Immature natural killer cell (primary cell): ENCODE measurements around the gene CHRDL2. TPM values are rescaled to one million over a fixed set of nuclear protein-coding genes. Genes with fewer than 3 reads are reported as not detected.
A peak's percentile ranks its signal among the peaks of the same experiment; 100 is the strongest.
"Not testable (repeated sequence)": the region's sequence is repeated elsewhere in the genome, so short reads cannot be mapped to it uniquely, and the experiment has no call there.

Source experiments
- DNase-seq, 3 donors: peaks; one replicate each; pipeline ENCODE4 v3.0.0; 2022; ENCODE audit warnings: mixed read lengths in 1 of 3
- H3K27ac Mint-ChIP-seq, 6 donors: one replicate each; pipeline ENCODE4 v1.8.0; 2020; ENCODE audit warnings: mixed read lengths in 6 of 6, mild to moderate bottlenecking in 5 of 6, inconsistent platforms in 4 of 6, moderate library complexity in 3 of 6
- H3K27me3 Mint-ChIP-seq, 3 donors: one replicate each; pipeline ENCODE4 v1.8.0; 2020 to 2021; ENCODE audit warnings: low read depth in 3 of 3, mild to moderate bottlenecking in 3 of 3, mixed read lengths in 3 of 3, moderate library complexity in 3 of 3, inconsistent platforms in 1 of 3
- H3K36me3 Mint-ChIP-seq, 3 donors: one replicate each; pipeline ENCODE4 v1.8.0; 2020; ENCODE audit warnings: mixed read lengths in 3 of 3, inconsistent platforms in 2 of 3, mild to moderate bottlenecking in 2 of 3
- H3K4me1 Mint-ChIP-seq, 2 donors: one replicate each; pipeline ENCODE4 v1.8.0; 2020; ENCODE audit warnings: inconsistent platforms in 2 of 2, mild to moderate bottlenecking in 2 of 2, mixed read lengths in 2 of 2, moderate library complexity in 1 of 2
- H3K4me3 Mint-ChIP-seq, 5 donors: one replicate each; pipeline ENCODE4 v1.8.0; 2020; ENCODE audit warnings: mild to moderate bottlenecking in 5 of 5, mixed read lengths in 5 of 5, inconsistent platforms in 3 of 5, moderate library complexity in 3 of 5
- H3K9me3 Mint-ChIP-seq, 6 donors: one replicate each; pipeline ENCODE4 v1.8.0; 2020; ENCODE audit warnings: mild to moderate bottlenecking in 6 of 6, mixed read lengths in 6 of 6, inconsistent platforms in 4 of 6, moderate library complexity in 3 of 6
- polyA plus RNA-seq, 3 donors: library from polyadenylated mRNA; unstranded; fragments of 300-500 nt; fragmentation: Illumina TruSeq; gene quantifications; one replicate each; pipeline ENCODE4 v1.2.3, GENCODE V29; 2021

CHRDL2 gene
- polyA plus RNA-seq, 3 donors from 2014 or later, result not detected

GRCh38 chr11:74766905-74767304, 35.7 kb upstream of the CHRDL2 start:
- peaks cover 0 to 1% (median 0%) of the 10 kb centered on the region in 3 donors for H3K27me3 Mint-ChIP-seq
- DNase-seq, result no peak
- H3K4me1 Mint-ChIP-seq, result peaks cover 54 to 77% of the 10 kb centered on the region in 2 donors
- no peak overlapping the region for H3K4me3 Mint-ChIP-seq
- peak overlapping the region in 3 of 6 donors; percentile 12 to 31 (median 20) for H3K27ac Mint-ChIP-seq
- H3K36me3 Mint-ChIP-seq, result peaks cover 4 to 17% (median 9%) of the 10 kb centered on the region in 3 donors
- H3K9me3 Mint-ChIP-seq, result no peaks in the 10 kb centered on the region

- Mint-ChIP-seq H3K27ac (no peak overlapping the region), H3K4me3 (no peak overlapping the region), H3K4me1 (peaks cover 30 to 40% of the 10 kb centered on the region in 2 donors), H3K9me3 (peaks cover 0 to 3% (median 0%) of the 10 kb centered on the region in 6 donors), H3K36me3 (peaks cover 0 to 6% (median 4%) of the 10 kb centered on the region in 3 donors), H3K27me3 (no peaks in the 10 kb centered on the region)
- no peak for DNase-seq
These were observed 25.3 kb upstream of the CHRDL2 start for GRCh38 chr11:74756571-74756970.

- Mint-ChIP-seq H3K4me3 (peak overlapping the region in 1 of 5 donors; percentile 28), H3K27me3 (peaks cover 0 to 2% (median 0%) of the 10 kb centered on the region in 3 donors), H3K4me1 (peaks cover 36 to 49% of the 10 kb centered on the region in 2 donors), H3K27ac (peak overlapping the region in 4 of 6 donors; percentile 3 to 31 (median 15)), H3K36me3 (peaks cover 0 to 6% (median 4%) of the 10 kb centered on the region in 3 donors), H3K9me3 (peaks cover 0 to 3% (median 0%) of the 10 kb centered on the region in 6 donors)
- no peak for DNase-seq
These were observed 24.3 kb upstream of the CHRDL2 start for GRCh38 chr11:74755395-74755995.

GRCh38 chr11:74754507-74755252, 23.5 kb upstream of the CHRDL2 start:
- H3K27ac Mint-ChIP-seq, result no peak overlapping the region
- peaks cover 0 to 4% (median under 1%) of the 10 kb centered on the region in 3 donors for H3K27me3 Mint-ChIP-seq
- H3K4me3 Mint-ChIP-seq, result peak overlapping the region in 2 of 5 donors; percentile 5 to 44
- DNase-seq, result no peak
- peaks cover 0 to 3% (median 0%) of the 10 kb centered on the region in 6 donors for H3K9me3 Mint-ChIP-seq
- peaks cover 0 to 6% (median 4%) of the 10 kb centered on the region in 3 donors for H3K36me3 Mint-ChIP-seq
- H3K4me1 Mint-ChIP-seq, result peaks cover 43 to 57% of the 10 kb centered on the region in 2 donors

- no peak for DNase-seq
- H3K4me1 Mint-ChIP-seq, result peaks cover 53 to 70% of the 10 kb centered on the region in 2 donors
- peak overlapping the region; percentile 40 to 98 (median 56) for H3K4me3 Mint-ChIP-seq
- peaks cover 0 to 2% (median 0%) of the 10 kb centered on the region in 6 donors for H3K9me3 Mint-ChIP-seq
- H3K27me3 Mint-ChIP-seq, result peaks cover 1 to 7% (median 4%) of the 10 kb centered on the region in 3 donors
- H3K27ac Mint-ChIP-seq, result no peak overlapping the region
- peaks cover 0 to 3% (median under 1%) of the 10 kb centered on the region in 3 donors for H3K36me3 Mint-ChIP-seq
These were observed 20.1 kb upstream of the CHRDL2 start for GRCh38 chr11:74751303-74751702.

GRCh38 chr11:74750598-74750997, 19.4 kb upstream of the CHRDL2 start:
- Mint-ChIP-seq H3K4me3 (peak overlapping the region; percentile 53 to 98 (median 96)), H3K4me1 (peaks cover 48 to 63% of the 10 kb centered on the region in 2 donors)
- not testable (repeated sequence) for H3K9me3 Mint-ChIP-seq, DNase-seq, H3K27ac Mint-ChIP-seq, H3K36me3 Mint-ChIP-seq, H3K27me3 Mint-ChIP-seq

- DNase-seq, result no peak
- H3K27me3 Mint-ChIP-seq, result peaks cover 1 to 7% (median 4%) of the 10 kb centered on the region in 3 donors
- peaks cover 41 to 57% of the 10 kb centered on the region in 2 donors for H3K4me1 Mint-ChIP-seq
- H3K4me3 Mint-ChIP-seq, result peak overlapping the region; percentile 91 to 98 (median 96)
- peaks cover 0 to 3% (median 0%) of the 10 kb centered on the region in 3 donors for H3K36me3 Mint-ChIP-seq
- no peaks in the 10 kb centered on the region for H3K9me3 Mint-ChIP-seq
- peak overlapping the region; percentile 75 to 97 (median 95) for H3K27ac Mint-ChIP-seq
These were observed 18.7 kb upstream of the CHRDL2 start for GRCh38 chr11:74749965-74750296.

GRCh38 chr11:74749127-74749964, 18.1 kb upstream of the CHRDL2 start:
- peaks cover 0 to 3% (median 0%) of the 10 kb centered on the region in 3 donors for H3K36me3 Mint-ChIP-seq
- peak overlapping the region; percentile 75 to 97 (median 95) for H3K27ac Mint-ChIP-seq
- peak overlapping the region; percentile 91 to 98 (median 96) for H3K4me3 Mint-ChIP-seq
- H3K4me1 Mint-ChIP-seq, result peaks cover 37 to 51% of the 10 kb centered on the region in 2 donors
- peaks cover 1 to 7% (median 4%) of the 10 kb centered on the region in 3 donors for H3K27me3 Mint-ChIP-seq
- DNase-seq, result no peak
- H3K9me3 Mint-ChIP-seq, result no peaks in the 10 kb centered on the region

GRCh38 chr11:74748211-74749126, 17.2 kb upstream of the CHRDL2 start, which contains the start of gene RNF169:
RNF169 (plus strand) TSS chr11:74748849; CDS start chr11:74748881, 32 bp downstream.
- Mint-ChIP-seq H3K9me3 (no peaks in the 10 kb centered on the region), H3K27ac (peak within 1 kb of the TSS; percentile 88 to 97 (median 96)), H3K4me1 (peaks cover 29 to 42% of the 10 kb centered on the region in 2 donors), H3K27me3 (peaks cover 1 to 7% (median 4%) of the 10 kb centered on the region in 3 donors), H3K4me3 (peak within 1 kb of the TSS; percentile 91 to 98 (median 96)), H3K36me3 (peaks cover 0 to 3% (median 0%) of the 10 kb centered on the region in 3 donors)
- peak; percentile 90 for DNase-seq

GRCh38 chr11:74746868-74747267, 15.6 kb upstream of the CHRDL2 start:
- Mint-ChIP-seq H3K36me3 (no peaks in the 10 kb centered on the region), H3K9me3 (no peaks in the 10 kb centered on the region), H3K4me1 (peaks cover 27 to 36% of the 10 kb centered on the region in 2 donors), H3K4me3 (no peak overlapping the region), H3K27ac (peak overlapping the region in 5 of 6 donors; percentile 23 to 97 (median 88)), H3K27me3 (peaks cover 1 to 7% (median 4%) of the 10 kb centered on the region in 3 donors)
- no peak for DNase-seq

GRCh38 chr11:74744277-74744676, 13.1 kb upstream of the CHRDL2 start:
- H3K27me3 Mint-ChIP-seq, result peaks cover under 1 to 4% (median 2%) of the 10 kb centered on the region in 3 donors
- no peak for DNase-seq
- no peaks in the 10 kb centered on the region for H3K9me3 Mint-ChIP-seq
- H3K4me3 Mint-ChIP-seq, result no peak overlapping the region
- peaks cover 11 to 21% of the 10 kb centered on the region in 2 donors for H3K4me1 Mint-ChIP-seq
- H3K36me3 Mint-ChIP-seq, result no peaks in the 10 kb centered on the region
- H3K27ac Mint-ChIP-seq, result no peak overlapping the region

- no peaks in the 10 kb centered on the region for H3K9me3 Mint-ChIP-seq
- peaks cover 3 to 4% (median 4%) of the 10 kb centered on the region in 3 donors for H3K27me3 Mint-ChIP-seq
- no peaks in the 10 kb centered on the region for H3K36me3 Mint-ChIP-seq
- H3K27ac Mint-ChIP-seq, result no peak overlapping the region
- DNase-seq, result no peak
- H3K4me3 Mint-ChIP-seq, result no peak overlapping the region
- H3K4me1 Mint-ChIP-seq, result peaks cover 11 to 18% of the 10 kb centered on the region in 2 donors
These were observed 12.4 kb upstream of the CHRDL2 start for GRCh38 chr11:74743640-74744039.
